Stimulated activated CD4-positive, alpha-beta T cell treated with anti-CD3 and anti-CD28 coated beads, Interleukin-4, amount 100 ng/mL, for 1 hour (primary cell): ENCODE results near the gene LHX6.
A peak's percentile ranks its signal among the peaks of the same experiment; 100 is the strongest.

Experiments used
- DNase-seq: peaks from one replicate; pipeline ENCODE4 v3.0.0-alpha.2; 2020

LHX6 gene

GRCh38 chr9:122188369-122188768 lies 40.4 kb downstream of the LHX6 start:
- no peak for DNase-seq

GRCh38 chr9:122186777-122187470 lies 41.8 kb downstream of the LHX6 start:
- no peak for DNase-seq

GRCh38 chr9:122186301-122186700 lies 42.5 kb downstream of the LHX6 start:
- no peak for DNase-seq

DNA sequence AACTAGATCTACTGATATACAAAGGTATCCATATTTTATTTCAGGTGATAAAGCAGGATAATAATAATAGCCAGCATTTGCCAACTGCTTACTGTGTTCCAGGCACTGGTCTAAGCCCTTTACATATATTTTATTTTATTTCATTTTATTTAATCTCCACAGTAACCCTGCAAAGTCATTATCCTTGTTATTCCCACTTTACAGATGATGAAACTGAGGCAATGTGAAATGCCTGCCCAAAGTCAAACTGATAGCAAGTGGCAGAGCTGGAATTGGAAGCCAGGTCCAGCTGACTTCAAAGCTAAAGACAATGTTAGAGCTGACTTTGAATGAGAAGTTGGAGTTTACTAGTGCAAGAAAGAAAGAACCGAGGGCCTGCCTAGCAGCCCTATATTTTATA lies 44.2 kb downstream of the LHX6 start:
- no peak for DNase-seq

DNA sequence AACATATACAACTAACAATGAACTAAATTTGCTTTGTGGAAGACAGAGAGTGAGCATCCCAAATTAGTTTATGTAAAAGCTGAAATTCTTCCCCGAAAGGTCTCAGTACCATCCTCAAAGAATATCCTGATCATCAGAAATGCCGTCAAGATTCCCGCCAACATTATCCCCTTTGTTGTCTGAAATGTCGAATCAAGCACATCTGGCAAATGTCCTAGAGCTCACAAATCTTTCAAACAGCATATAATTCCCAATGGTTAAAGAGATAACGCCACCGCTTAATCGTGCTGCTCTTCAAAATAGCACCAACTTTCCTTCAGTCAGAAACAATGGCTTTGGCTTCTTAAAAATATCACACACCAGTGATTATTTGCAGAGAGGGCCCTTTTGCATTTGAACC lies 45.3 kb downstream of the LHX6 start:
- DNase-seq, result no peak

DNA sequence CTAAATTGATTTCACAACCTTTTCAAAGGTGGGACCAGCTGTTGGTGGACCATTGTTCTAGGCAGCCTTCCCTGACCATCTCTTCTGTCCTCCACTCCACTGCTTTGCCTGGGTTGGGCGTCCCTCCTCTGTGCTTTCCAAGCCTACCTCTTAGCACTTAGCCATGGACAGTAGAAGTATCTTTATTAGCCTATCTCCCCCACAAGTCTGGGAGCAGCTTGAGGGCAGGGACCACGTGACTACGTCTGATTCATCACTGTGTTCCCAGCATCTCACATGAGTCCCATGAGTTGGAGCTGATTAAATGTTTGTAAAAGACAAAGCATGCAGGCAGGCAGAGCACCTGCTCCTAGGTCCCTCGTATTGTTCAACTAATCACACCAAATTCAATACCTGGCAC lies 48.1 kb downstream of the LHX6 start:
- no peak for DNase-seq

GRCh38 chr9:122179690-122180074 lies 49.1 kb downstream of the LHX6 start:
- no peak for DNase-seq

DNA sequence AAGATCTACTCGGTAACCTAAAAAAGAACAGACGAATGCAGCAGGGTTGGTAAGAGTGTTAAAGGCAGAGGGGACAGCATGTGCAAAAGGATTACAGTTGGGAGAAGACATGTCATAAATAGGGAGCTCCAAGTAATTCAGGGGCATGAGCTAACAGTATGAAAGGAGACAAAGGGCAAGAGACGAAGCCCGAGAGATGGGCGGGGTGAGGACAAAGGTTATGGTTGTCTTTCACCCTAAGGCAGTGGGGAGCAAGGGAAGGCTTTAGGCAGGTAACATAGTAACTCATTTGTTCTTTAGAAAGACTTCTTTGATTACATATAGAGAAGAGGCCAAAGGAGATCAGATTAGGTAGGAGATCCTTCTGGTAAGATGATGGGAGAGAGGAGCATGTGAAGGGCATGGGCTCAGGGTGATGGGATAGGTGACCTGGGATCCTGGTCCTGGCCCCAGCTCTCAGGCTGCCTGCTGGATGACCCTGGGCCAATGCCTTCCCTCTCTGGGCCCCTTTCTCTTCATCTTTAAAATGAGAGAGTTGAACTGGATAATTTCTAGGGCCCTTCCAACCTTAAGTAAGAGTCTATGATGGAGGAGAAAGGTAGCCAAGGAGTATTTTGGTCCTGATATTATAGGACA lies 49.6 kb downstream of the LHX6 start:
- DNase-seq, result no peak

- no peak for DNase-seq
Observed at GRCh38 chr9:122176916-122177315, 51.8 kb downstream of the LHX6 start.

GRCh38 chr9:122173670-122174069 lies 55.1 kb downstream of the LHX6 start:
- DNase-seq, result no peak

DNA sequence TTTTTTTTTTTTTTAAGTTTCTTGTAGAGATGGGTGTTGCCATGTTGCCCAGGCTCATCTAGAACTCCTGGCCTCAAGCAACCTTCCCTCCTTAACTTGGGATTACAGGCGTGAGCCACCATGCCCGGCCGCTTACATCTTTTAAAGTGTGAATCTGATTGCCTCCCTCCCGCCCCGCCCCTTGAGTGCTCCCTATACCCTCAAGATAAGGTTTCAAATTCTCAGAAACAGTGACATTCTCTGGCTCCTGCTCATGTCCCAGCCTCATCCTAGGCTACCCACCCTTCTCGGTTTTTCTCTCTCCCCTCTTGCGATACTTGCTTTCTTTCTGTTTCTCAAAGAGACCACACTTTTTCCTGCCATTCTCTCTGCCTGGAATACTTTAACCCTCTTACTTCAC lies 56.6 kb downstream of the LHX6 start:
- no peak for DNase-seq

DNA sequence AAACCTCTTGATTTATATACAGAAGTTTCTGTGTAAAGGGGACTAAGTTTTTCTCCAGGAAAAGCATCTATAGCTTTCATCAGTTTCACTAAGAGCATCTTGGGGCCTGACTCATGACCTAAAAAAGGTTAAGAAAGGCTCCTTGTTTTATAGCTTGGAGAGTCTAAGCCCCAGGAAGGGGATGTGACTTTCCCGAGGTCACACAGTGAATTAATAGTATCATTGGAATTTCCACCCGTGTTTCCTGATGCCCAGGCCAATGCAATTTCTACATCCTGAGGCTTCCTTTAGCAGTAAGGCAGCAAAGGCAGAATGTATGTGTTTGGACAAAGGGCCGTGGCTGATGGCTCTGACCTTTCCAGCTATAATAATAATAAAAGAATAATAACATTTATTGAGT lies 60.4 kb downstream of the LHX6 start:
- DNase-seq, result no peak

GRCh38 chr9:122164286-122164685 lies 64.5 kb downstream of the LHX6 start:
- DNase-seq, result no peak

GRCh38 chr9:122162415-122162814 lies 66.3 kb downstream of the LHX6 start:
- DNase-seq, result no peak

- DNase-seq, result no peak
Observed at GRCh38 chr9:122159925-122160246, 68.9 kb downstream of the LHX6 start.

GRCh38 chr9:122159026-122159924 lies 69.5 kb downstream of the LHX6 start, which contains the start of the genes MORN5 and NDUFA8:
Gene MORN5, plus strand, starts transcription at chr9:122159908. Its CDS starts 65 bp downstream, at chr9:122159973.
Gene NDUFA8, minus strand, starts transcription at chr9:122159779. Its CDS starts 102 bp downstream, at chr9:122159677.
- peak; percentile 96 for DNase-seq

DNA sequence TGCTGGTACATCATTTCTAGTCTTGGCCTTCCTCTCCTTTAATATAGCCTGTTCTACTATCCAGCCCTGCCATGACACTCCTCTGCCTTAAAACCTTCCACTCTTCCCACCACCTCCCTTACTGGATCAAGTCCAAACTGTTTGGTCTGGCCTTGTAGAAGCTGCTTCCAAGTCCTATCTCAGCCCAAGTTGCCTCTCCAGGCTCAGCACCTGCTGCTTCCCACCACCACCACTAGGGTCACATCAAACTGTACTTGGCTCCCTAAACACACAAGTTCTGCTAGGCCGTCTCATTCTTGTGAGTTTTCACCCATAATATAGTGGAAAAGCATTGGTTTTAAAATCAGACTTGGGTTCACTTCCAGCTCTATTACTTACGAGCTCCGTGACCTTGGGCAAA lies 70.6 kb downstream of the LHX6 start:
- peak; percentile 26 for DNase-seq

DNA sequence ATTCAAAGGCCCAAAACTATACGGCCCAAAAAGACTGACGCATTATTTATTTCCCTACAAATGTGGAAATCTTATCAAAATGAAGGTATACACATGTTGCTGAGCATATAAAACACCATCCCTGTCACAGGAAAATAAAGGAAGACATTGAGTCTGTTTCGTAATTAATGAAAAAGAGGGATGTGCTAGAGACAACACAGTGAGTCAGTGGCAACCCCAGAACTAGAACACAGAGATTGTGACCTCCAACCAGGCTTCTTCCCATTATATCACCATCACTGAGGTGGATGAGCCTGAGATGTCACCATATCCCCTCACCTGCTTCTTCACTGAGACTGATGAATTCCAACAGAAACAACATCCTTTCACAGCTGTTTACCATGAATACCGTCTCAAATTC lies 73.0 kb downstream of the LHX6 start:
- no peak for DNase-seq
